Measurements from ENCODE around the gene RAB29. TPM values are rescaled to one million over a fixed set of nuclear protein-coding genes. Genes with fewer than 3 reads are reported as not detected.
A peak's percentile ranks its signal among the peaks of the same experiment; 100 is the strongest.

The RAB29 gene
- total and polyA plus RNA-seq, 9 of the 15 experiments (the other 6 are each of a cell fraction or from before 2014, with no cell fraction given), result 6.3 to 17.6 (median 8.0) TPM

DNA sequence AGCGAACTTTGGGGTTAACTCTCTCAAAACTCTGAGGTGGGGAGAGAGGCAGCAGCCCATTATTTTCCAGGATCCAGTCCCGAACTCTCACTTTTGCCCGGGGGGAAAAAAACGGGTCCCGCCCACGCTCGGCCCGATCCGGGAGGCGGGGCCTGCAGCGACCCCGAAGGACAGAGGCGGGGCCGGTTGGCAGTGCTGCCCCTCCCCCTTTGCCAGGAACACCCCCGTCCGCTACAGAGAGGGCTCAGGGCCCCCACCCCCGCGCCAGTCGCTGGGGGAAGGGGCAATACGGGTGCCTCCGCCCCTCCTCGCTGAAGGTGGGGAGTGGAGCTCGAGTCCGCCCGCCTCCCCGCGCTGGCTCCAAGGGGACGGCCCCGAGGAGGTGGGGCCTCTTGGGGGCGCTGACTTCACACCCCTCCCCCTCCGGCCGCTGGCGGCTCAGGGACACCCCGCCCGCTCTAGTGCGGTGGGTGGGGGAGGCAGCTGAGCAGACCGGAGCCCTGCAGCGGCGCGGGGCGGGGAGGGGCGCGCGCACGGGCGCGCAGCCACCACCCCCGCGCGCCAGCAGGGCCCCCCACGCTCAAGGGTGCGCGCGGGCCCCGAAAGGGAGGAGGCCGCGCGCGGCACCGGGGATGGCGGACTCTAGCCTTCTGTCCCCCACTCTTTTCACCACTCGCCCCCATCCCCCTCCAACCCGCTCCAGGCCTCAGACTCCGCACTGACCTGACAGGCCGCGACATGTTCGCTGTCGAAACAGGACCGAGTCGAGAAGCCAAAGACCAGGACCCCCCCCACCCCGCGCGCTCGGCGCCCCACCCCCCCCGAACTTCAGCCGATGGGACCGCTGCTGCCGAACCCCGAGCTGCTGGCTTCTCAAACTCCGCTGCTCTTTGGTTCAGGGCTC lies 25.8 kb downstream of the RAB29 start (continued):
- 0 out of 2 replicates have a peak, but pooled peaks have one; percentile 9 for TF ChIP-seq ZFP91 (CRISPR knock-in tag; IDR thresholded peaks at IDR 0.05)
- TF ChIP-seq SRSF1 (IDR thresholded peaks at IDR 0.05; ENCODE audit: low read depth, low read length), result 0 out of 2 replicates have a peak, but pooled peaks have one; percentile 34
- TF ChIP-seq YY1 (IDR thresholded peaks at IDR 0.05; ENCODE audit: borderline replicate concordance in 1 of 3, control insufficient read depth in 1 of 3, extremely low read depth in 1 of 3, insufficient read depth in 3 of 3, insufficient read length in 1 of 3, insufficient replicate concordance in 2 of 3, low read depth in 1 of 3, low read length in 2 of 3), result peak in 2 of 3 experiments; percentile 39 to 72
- TF ChIP-seq, protein P1, sequence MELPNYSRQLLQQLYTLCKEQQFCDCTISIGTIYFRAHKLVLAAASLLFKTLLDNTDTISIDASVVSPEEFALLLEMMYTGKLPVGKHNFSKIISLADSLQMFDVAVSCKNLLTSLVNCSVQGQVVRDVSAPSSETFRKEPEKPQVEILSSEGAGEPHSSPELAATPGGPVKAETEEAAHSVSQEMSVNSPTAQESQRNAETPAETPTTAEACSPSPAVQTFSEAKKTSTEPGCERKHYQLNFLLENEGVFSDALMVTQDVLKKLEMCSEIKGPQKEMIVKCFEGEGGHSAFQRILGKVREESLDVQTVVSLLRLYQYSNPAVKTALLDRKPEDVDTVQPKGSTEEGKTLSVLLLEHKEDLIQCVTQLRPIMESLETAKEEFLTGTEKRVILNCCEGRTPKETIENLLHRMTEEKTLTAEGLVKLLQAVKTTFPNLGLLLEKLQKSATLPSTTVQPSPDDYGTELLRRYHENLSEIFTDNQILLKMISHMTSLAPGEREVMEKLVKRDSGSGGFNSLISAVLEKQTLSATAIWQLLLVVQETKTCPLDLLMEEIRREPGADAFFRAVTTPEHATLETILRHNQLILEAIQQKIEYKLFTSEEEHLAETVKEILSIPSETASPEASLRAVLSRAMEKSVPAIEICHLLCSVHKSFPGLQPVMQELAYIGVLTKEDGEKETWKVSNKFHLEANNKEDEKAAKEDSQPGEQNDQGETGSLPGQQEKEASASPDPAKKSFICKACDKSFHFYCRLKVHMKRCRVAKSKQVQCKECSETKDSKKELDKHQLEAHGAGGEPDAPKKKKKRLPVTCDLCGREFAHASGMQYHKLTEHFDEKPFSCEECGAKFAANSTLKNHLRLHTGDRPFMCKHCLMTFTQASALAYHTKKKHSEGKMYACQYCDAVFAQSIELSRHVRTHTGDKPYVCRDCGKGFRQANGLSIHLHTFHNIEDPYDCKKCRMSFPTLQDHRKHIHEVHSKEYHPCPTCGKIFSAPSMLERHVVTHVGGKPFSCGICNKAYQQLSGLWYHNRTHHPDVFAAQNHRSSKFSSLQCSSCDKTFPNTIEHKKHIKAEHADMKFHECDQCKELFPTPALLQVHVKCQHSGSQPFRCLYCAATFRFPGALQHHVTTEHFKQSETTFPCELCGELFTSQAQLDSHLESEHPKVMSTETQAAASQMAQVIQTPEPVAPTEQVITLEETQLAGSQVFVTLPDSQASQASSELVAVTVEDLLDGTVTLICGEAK (IDR thresholded peaks at IDR 0.05), result no peak
- TF ChIP-seq, protein P1 (CRISPR knock-in tag; IDR thresholded peaks at IDR 0.05), result no peak
- no peak for TF ChIP-seq SREBF2 (CRISPR knock-in tag; IDR thresholded peaks at IDR 0.05)
- peak; percentile 95 for TF ChIP-seq RBFOX2 (IDR thresholded peaks at IDR 0.05; ENCODE audit: low read depth, low read length)
- TF ChIP-seq, protein P2, sequence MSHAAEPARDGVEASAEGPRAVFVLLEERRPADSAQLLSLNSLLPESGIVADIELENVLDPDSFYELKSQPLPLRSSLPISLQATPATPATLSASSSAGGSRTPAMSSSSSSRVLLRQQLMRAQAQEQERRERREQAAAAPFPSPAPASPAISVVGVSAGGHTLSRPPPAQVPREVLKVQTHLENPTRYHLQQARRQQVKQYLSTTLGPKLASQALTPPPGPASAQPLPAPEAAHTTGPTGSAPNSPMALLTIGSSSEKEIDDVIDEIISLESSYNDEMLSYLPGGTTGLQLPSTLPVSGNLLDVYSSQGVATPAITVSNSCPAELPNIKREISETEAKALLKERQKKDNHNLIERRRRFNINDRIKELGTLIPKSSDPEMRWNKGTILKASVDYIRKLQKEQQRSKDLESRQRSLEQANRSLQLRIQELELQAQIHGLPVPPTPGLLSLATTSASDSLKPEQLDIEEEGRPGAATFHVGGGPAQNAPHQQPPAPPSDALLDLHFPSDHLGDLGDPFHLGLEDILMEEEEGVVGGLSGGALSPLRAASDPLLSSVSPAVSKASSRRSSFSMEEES (CRISPR knock-in tag; IDR thresholded peaks at IDR 0.05), result no peak
- TF ChIP-seq BRCA1 (IDR thresholded peaks at IDR 0.05), result no peak
- no peak for TF ChIP-seq BRCA1 (CRISPR knock-in tag; IDR thresholded peaks at IDR 0.05)
- TF ChIP-seq, protein P3, sequence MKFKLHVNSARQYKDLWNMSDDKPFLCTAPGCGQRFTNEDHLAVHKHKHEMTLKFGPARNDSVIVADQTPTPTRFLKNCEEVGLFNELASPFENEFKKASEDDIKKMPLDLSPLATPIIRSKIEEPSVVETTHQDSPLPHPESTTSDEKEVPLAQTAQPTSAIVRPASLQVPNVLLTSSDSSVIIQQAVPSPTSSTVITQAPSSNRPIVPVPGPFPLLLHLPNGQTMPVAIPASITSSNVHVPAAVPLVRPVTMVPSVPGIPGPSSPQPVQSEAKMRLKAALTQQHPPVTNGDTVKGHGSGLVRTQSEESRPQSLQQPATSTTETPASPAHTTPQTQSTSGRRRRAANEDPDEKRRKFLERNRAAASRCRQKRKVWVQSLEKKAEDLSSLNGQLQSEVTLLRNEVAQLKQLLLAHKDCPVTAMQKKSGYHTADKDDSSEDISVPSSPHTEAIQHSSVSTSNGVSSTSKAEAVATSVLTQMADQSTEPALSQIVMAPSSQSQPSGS (CRISPR knock-in tag; IDR thresholded peaks at IDR 0.05), result no peak
- TF ChIP-seq PHF20 (IDR thresholded peaks at IDR 0.05; ENCODE audit: partially characterized antibody), result no peak

Measured in K562 (cell line).